ENCODE measurements around the gene MYO7B.
A peak's percentile ranks its signal among the peaks of the same experiment; 100 is the strongest.

Gene MYO7B

GRCh38 chr2:127639111-127639474 lies 103.6 kb downstream of the MYO7B start:
- DNase-seq = no peak

GRCh38 chr2:127640082-127641072 lies 104.9 kb downstream of the MYO7B start:
- no peak for DNase-seq

GRCh38 chr2:127641133-127641532 lies 105.7 kb downstream of the MYO7B start:
- DNase-seq = no peak

- DNase-seq = no peak
These were observed 106.5 kb downstream of the MYO7B start for GRCh38 chr2:127641846-127642507.

GRCh38 chr2:127642706-127643438 lies 107.4 kb downstream of the MYO7B start:
- DNase-seq = no peak

- DNase-seq = no peak
These were observed 108.1 kb downstream of the MYO7B start for GRCh38 chr2:127643439-127644065.

GRCh38 chr2:127644066-127645025 lies 108.9 kb downstream of the MYO7B start:
- no peak for DNase-seq

GRCh38 chr2:127645026-127645394 lies 109.5 kb downstream of the MYO7B start:
- DNase-seq = no peak

- no peak for DNase-seq
These were observed 110.2 kb downstream of the MYO7B start, which contains the start of gene GPR17 for GRCh38 chr2:127645395-127646291. Gene GPR17 (plus strand): TSS chr2:127646153. CDS start chr2:127650736, 4,583 bp downstream.

- DNase-seq = no peak
These were observed 111.2 kb downstream of the MYO7B start for GRCh38 chr2:127646487-127647241.

- DNase-seq = no peak
These were observed 112.0 kb downstream of the MYO7B start for GRCh38 chr2:127647242-127648190.

GRCh38 chr2:127648321-127648720 lies 112.8 kb downstream of the MYO7B start:
- DNase-seq = no peak

GRCh38 chr2:127649100-127649611 lies 113.7 kb downstream of the MYO7B start:
- no peak for DNase-seq

- DNase-seq = peak; percentile 43
These were observed 114.2 kb downstream of the MYO7B start for GRCh38 chr2:127649684-127650040.

- DNase-seq = no peak
These were observed 114.7 kb downstream of the MYO7B start for GRCh38 chr2:127650041-127650784.

GRCh38 chr2:127650785-127651380 lies 115.4 kb downstream of the MYO7B start:
- DNase-seq = no peak

GRCh38 chr2:127651381-127651809 lies 115.9 kb downstream of the MYO7B start:
- DNase-seq = no peak

Measured in SHP77 treated with DMSO at 0.1 percent for 48 hours (cell line).